CD4-positive, alpha-beta T cell (primary cell): Measurements from ENCODE around the gene ZNHIT6. TPM values are rescaled to one million over a fixed set of nuclear protein-coding genes. Genes with fewer than 3 reads are reported as not detected.
"Not testable (repeated sequence)": the region's sequence is repeated elsewhere in the genome, so short reads cannot be mapped to it uniquely, and the experiment has no call there.

ENCODE experiments used
- ATAC-seq: fragments of 200-7000 bp; cut with Tn5 transposase; one replicate; pipeline ENCODE4 v1.10.0; 2022; ENCODE audit warnings: mild to moderate bottlenecking; ENCODE audit not compliant: poor library complexity
- CTCF ChIA-PET: fragments of 350-600 bp; sonication (Branson Sonifier 250); formaldehyde crosslinking; loops from one replicate; lab custom pipeline; 2021; ENCODE audit warnings: antibody characterized with exemption, inconsistent platforms; lab: Charles Lee
- POLR2A ChIA-PET: fragments of 350-600 bp; sonication (Branson Sonifier 250); formaldehyde crosslinking; loops from one replicate; lab custom pipeline; 2021; ENCODE audit warnings: antibody characterized with exemption, inconsistent platforms; lab: Charles Lee
- DNase-seq, 14 experiments: peaks; one replicate each; pipeline ENCODE4 v3.0.0-alpha.2; 2013 to 2020; ENCODE audit warnings: mixed read lengths in 2 of 14
- H3K27ac ChIP-seq, 2 donors: one replicate each; pipeline versions ENCODE4 v1.5.1 to v1.7.0; 2013; ENCODE audit warnings: low read length in 2 of 2, low read depth in 1 of 2, mild to moderate bottlenecking in 1 of 2
- H3K27me3 ChIP-seq, 2 experiments: 1 replicate in 1 of 2; 2 replicates in 1 of 2; pipeline versions ENCODE4 v1.6.1 to v1.7.0; 2013; ENCODE audit warnings: low read length in 2 of 2, control low read depth in 1 of 2, mild to moderate bottlenecking in 1 of 2, moderate library complexity in 1 of 2; ENCODE audit not compliant: insufficient read depth in 2 of 2, control insufficient read depth in 1 of 2
- H3K36me3 ChIP-seq: one replicate; pipeline ENCODE4 v1.6.1; 2013; ENCODE audit warnings: low read length, control low read depth; ENCODE audit not compliant: insufficient read depth
- H3K4me1 ChIP-seq: one replicate; pipeline ENCODE4 v1.6.1; 2013; ENCODE audit warnings: low read length, control low read depth; ENCODE audit not compliant: insufficient read depth
- H3K4me3 ChIP-seq: one replicate; pipeline ENCODE4 v1.5.1; 2013; ENCODE audit warnings: mild to moderate bottlenecking, low read length, moderate library complexity
- H3K9me3 ChIP-seq, 2 experiments: 1 replicate in 1 of 2; 2 replicates in 1 of 2; pipeline versions ENCODE4 v1.6.1 to v1.7.0; 2013; ENCODE audit warnings: low read length in 2 of 2, mild to moderate bottlenecking in 2 of 2, control low read depth in 1 of 2, moderate library complexity in 1 of 2; ENCODE audit not compliant: control insufficient read depth in 1 of 2, insufficient read depth in 1 of 2
- H3K27ac Mint-ChIP-seq: one replicate; pipeline ENCODE4 v1.8.0; 2020; ENCODE audit warnings: mixed read lengths
- H3K27me3 Mint-ChIP-seq: one replicate; pipeline ENCODE4 v1.8.0; 2021; ENCODE audit warnings: mixed read lengths
- H3K36me3 Mint-ChIP-seq: one replicate; pipeline ENCODE4 v1.8.0; 2021; ENCODE audit warnings: low read depth, mixed read lengths
- H3K4me1 Mint-ChIP-seq: one replicate; pipeline ENCODE4 v1.8.0; 2021; ENCODE audit warnings: low read depth, mixed read lengths
- H3K4me3 Mint-ChIP-seq: one replicate; pipeline ENCODE4 v1.8.0; 2020; ENCODE audit warnings: mild to moderate bottlenecking, mixed read lengths
- H3K9me3 Mint-ChIP-seq: one replicate; pipeline ENCODE4 v1.8.0; 2020; ENCODE audit warnings: mixed read lengths
- CTCF ChIP-seq: fragments of 200-600 bp; IDR thresholded peaks from one replicate; pipeline ENCODE4 v1.8.0; 2022; ENCODE audit warnings: antibody characterized with exemption, mild to moderate bottlenecking
- intact Hi-C, 2 experiments: fragments of 100-400 bp; cut with DNase I in 1 of 2; cut with micrococcal nuclease in 1 of 2; formaldehyde crosslinking; loops; one replicate each; pipeline versions ENCODE4 v1.15.1 to v1.9.0; 2023 to 2025; cut with DNase I, micrococcal nuclease
- total RNA-seq, 174 experiments: library from RNA in 2 of 174; stranded (reverse) in 2 of 174; gene quantifications; one replicate each; pipeline ENCODE4 v1.2.3 and lab custom pipeline; 2021 to 2026

ZNHIT6 gene
- total RNA-seq, 2 experiments from 2014 or later = 10.4 to 10.8 TPM

GRCh38 chr1:85718678-85719340 lies 10.6 kb upstream of the ZNHIT6 start:
- H3K4me1 ChIP-seq = no peaks in the 10 kb centered on the region
- Mint-ChIP-seq H3K27ac (no peak overlapping the region), H3K27me3 (peaks cover 18% of the 10 kb centered on the region), H3K36me3 (no peaks in the 10 kb centered on the region), H3K4me1 (no peaks in the 10 kb centered on the region), H3K9me3 (peaks cover 11% of the 10 kb centered on the region), H3K4me3 (no peak overlapping the region)
- TF ChIP-seq CTCF = no peak
- ATAC-seq (no peak), DNase-seq (no peak)
- H3K36me3 ChIP-seq = no peaks in the 10 kb centered on the region
- CTCF ChIA-PET = interaction anchor here (0.7 kb wide), 1 partner anchor 45 kb away, joined by 5 read pairs; no protein-coding TSS in a partner anchor
- intact Hi-C loops = no loop called here
- no peak overlapping the region for H3K4me3 ChIP-seq
- no peak overlapping the region for H3K27ac ChIP-seq
- POLR2A ChIA-PET = no interaction called here
- peaks cover 0 to under 1% of the 10 kb centered on the region in 2 experiments for H3K27me3 ChIP-seq
- peaks cover 12 to 13% of the 10 kb centered on the region in 2 experiments for H3K9me3 ChIP-seq

DNA sequence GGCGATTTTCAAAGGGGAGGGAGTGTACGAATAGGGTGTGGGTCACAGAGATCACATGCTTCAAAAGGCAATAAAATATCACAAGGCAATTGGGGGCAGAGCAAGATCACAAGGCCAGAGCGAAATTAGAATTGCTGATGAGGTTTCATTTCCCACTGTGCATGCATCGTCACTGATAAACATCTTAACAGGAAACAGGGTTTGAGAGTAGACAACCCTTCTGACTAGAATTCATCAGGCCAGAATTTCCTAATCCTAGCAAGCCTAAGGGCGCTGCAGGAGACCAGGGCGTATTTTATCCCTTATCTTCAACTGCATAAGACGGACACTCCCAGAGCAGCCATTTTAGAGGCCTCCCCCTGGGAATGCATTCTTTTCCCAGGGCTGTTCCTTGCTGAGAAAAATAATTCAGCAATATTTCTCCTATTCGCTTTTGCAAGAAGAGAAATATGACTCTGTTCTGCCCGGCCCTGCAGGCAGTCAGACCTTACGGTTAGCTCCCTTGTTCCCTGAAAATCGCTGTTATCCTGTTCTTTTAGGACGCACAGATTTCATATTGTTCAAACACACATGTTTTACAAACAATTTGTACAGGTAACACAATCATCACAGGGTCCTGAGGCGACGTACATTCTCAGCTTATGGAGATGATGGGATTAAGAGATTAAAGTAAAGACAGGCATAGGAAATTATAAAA lies 6.3 kb upstream of the ZNHIT6 start:
- not testable (repeated sequence) for H3K9me3 Mint-ChIP-seq

GRCh38 chr1:85708829-85709227 lies 595 bp upstream of the ZNHIT6 start:
- peaks cover 24% of the 10 kb centered on the region for H3K4me1 ChIP-seq
- H3K27ac Mint-ChIP-seq = no peak overlapping the region
- peak overlapping the region; percentile 38 to 49 for H3K27ac ChIP-seq
- peaks cover 0 to 4% of the 10 kb centered on the region in 2 experiments for H3K27me3 ChIP-seq
- H3K36me3 Mint-ChIP-seq = peaks cover 25% of the 10 kb centered on the region
- ChIA-PET CTCF (no interaction called here), POLR2A (interaction anchor here (0.8 to 1.4 kb wide), 7 partner anchors 9 to 1205 kb away, joined by 3 to 17 read pairs (median 5); partner anchors contain the start of genes BCL10, HS2ST1, ODF2L and SELENOF)
- intact Hi-C loops = loop anchor here in 1 of 2 experiments (5.0 to 10.0 kb wide), 3 partner anchors 434 to 1017 kb away; partner anchors contain the start of genes BCL10, SH3GLB1 and SSX2IP
- peaks cover 21% of the 10 kb centered on the region for H3K36me3 ChIP-seq
- H3K4me3 ChIP-seq = peak overlapping the region; percentile 89
- H3K27me3 Mint-ChIP-seq = peaks cover 5% of the 10 kb centered on the region
- peaks cover 23% of the 10 kb centered on the region for H3K4me1 Mint-ChIP-seq
- no peak for TF ChIP-seq CTCF
- ATAC-seq (no peak), DNase-seq (peak in 1 of 14 experiments; percentile 16)
- no peak overlapping the region for H3K4me3 Mint-ChIP-seq
- no peaks in the 10 kb centered on the region for H3K9me3 Mint-ChIP-seq
- no peaks in the 10 kb centered on the region for H3K9me3 ChIP-seq

More for the DNA sequence above, 6.3 kb upstream of the ZNHIT6 start:
- H3K4me3 Mint-ChIP-seq, H3K36me3 Mint-ChIP-seq, H3K4me3 ChIP-seq, H3K36me3 ChIP-seq, H3K27me3 ChIP-seq, H3K9me3 ChIP-seq, H3K4me1 ChIP-seq, H3K4me1 Mint-ChIP-seq, intact Hi-C loops, H3K27ac Mint-ChIP-seq, DNase-seq, ATAC-seq, POLR2A ChIA-PET, H3K27ac ChIP-seq, CTCF ChIA-PET: not testable (repeated sequence)
- H3K27me3 Mint-ChIP-seq = peaks cover 15% of the 10 kb centered on the region
